ENCODE measurements around the gene TARBP1.

The TARBP1 gene, protein sequence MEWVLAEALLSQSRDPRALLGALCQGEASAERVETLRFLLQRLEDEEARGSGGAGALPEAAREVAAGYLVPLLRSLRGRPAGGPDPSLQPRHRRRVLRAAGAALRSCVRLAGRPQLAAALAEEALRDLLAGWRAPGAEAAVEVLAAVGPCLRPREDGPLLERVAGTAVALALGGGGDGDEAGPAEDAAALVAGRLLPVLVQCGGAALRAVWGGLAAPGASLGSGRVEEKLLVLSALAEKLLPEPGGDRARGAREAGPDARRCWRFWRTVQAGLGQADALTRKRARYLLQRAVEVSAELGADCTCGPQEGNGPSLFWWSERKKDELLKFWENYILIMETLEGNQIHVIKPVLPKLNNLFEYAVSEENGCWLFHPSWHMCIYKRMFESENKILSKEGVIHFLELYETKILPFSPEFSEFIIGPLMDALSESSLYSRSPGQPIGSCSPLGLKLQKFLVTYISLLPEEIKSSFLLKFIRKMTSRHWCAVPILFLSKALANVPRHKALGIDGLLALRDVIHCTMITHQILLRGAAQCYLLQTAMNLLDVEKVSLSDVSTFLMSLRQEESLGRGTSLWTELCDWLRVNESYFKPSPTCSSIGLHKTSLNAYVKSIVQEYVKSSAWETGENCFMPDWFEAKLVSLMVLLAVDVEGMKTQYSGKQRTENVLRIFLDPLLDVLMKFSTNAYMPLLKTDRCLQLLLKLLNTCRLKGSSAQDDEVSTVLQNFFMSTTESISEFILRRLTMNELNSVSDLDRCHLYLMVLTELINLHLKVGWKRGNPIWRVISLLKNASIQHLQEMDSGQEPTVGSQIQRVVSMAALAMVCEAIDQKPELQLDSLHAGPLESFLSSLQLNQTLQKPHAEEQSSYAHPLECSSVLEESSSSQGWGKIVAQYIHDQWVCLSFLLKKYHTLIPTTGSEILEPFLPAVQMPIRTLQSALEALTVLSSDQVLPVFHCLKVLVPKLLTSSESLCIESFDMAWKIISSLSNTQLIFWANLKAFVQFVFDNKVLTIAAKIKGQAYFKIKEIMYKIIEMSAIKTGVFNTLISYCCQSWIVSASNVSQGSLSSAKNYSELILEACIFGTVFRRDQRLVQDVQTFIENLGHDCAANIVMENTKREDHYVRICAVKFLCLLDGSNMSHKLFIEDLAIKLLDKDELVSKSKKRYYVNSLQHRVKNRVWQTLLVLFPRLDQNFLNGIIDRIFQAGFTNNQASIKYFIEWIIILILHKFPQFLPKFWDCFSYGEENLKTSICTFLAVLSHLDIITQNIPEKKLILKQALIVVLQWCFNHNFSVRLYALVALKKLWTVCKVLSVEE (N-terminal part only)

DNA sequence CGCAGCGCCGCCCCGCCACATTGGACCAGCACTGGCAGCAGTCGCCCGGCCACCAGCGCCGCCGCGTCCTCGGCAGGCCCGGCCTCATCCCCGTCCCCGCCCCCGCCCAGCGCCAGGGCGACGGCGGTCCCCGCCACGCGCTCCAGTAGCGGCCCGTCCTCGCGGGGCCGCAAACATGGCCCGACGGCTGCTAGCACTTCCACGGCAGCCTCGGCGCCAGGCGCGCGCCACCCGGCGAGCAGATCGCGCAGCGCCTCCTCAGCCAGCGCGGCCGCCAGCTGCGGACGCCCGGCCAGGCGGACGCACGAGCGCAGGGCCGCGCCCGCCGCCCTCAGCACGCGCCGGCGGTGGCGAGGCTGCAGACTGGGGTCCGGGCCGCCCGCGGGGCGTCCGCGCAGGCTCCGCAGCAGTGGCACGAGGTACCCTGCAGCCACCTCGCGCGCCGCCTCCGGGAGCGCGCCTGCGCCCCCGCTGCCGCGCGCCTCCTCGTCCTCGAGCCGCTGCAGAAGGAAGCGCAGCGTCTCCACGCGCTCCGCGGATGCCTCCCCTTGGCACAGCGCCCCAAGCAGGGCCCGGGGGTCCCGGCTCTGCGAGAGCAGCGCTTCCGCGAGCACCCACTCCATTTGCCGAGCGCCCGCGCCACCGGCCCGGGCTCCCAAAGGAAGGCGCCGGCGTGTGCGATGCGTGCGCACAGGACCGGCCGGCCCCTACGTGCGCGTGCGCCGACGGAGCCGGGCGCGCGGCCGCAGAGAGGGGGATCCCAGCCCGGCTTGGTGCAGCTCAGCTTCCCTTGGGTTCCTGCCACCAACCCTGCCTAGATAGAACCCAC is at the start of gene TARBP1:
Gene TARBP1, minus strand, starts transcription at position 699 of the 829 bp plus-strand sequence. Its CDS starts 76 bp downstream, at position 623.
- TF ChIP-seq, protein P1, sequence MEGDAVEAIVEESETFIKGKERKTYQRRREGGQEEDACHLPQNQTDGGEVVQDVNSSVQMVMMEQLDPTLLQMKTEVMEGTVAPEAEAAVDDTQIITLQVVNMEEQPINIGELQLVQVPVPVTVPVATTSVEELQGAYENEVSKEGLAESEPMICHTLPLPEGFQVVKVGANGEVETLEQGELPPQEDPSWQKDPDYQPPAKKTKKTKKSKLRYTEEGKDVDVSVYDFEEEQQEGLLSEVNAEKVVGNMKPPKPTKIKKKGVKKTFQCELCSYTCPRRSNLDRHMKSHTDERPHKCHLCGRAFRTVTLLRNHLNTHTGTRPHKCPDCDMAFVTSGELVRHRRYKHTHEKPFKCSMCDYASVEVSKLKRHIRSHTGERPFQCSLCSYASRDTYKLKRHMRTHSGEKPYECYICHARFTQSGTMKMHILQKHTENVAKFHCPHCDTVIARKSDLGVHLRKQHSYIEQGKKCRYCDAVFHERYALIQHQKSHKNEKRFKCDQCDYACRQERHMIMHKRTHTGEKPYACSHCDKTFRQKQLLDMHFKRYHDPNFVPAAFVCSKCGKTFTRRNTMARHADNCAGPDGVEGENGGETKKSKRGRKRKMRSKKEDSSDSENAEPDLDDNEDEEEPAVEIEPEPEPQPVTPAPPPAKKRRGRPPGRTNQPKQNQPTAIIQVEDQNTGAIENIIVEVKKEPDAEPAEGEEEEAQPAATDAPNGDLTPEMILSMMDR (IDR thresholded peaks at IDR 0.05; ENCODE audit: extremely low read depth, insufficient read depth, missing control alignments) = peak; percentile 50
- in situ Hi-C loops (cut with MboI; ENCODE audit: low pct_unique_long_range_greater_than_20kb, low sequenced_read_pairs, unreplicated experiment) = loop anchor here (25.0 kb wide), 1 partner anchor 284 kb away; no protein-coding TSS in a partner anchor
- DNase-seq (ENCODE audit: low spot score) = peak; percentile 89

DNA sequence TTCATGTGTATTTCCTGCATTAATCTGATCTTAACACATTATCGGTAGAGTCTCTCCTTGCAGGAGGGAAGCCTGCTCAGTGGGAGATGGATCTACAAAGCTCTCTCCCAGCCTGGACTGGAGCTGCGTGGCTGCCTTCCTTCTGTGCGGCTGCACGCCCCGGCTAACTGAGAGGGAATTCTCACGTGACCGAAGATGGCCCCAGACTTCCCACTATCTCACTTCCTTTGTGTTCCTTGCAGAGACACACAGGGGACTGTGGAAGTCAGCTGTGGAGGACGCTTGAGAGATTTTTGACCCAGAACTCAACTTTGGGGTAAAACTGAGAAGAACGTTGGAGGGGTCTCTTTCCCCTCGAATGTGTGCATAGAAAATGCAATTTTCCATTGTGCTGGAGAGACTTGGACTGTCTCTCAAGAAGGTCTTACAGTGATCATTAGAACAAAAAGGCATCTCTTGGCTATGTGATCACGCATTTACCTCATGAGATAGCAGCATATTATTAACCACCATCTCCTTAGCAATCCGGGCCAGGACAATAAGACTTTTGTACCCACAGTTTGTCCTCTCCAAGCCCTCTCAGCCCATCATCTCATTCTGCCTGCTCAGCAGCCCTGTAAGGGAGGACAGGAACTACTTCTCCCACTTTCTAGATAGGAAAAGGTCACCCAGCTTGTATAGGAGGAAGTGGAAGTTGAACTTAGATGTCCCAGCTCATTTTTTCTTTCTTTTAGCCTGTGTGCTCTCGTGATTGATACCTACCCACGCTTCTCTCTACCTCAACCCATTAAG is 49.3 kb upstream of the TARBP1 start:
- no peak for DNase-seq (ENCODE audit: low spot score)
- in situ Hi-C loops (cut with MboI; ENCODE audit: low pct_unique_long_range_greater_than_20kb, low sequenced_read_pairs, unreplicated experiment) = no loop called here
- TF ChIP-seq, protein P1 (IDR thresholded peaks at IDR 0.05; ENCODE audit: extremely low read depth, insufficient read depth, missing control alignments) = no peak

DNA sequence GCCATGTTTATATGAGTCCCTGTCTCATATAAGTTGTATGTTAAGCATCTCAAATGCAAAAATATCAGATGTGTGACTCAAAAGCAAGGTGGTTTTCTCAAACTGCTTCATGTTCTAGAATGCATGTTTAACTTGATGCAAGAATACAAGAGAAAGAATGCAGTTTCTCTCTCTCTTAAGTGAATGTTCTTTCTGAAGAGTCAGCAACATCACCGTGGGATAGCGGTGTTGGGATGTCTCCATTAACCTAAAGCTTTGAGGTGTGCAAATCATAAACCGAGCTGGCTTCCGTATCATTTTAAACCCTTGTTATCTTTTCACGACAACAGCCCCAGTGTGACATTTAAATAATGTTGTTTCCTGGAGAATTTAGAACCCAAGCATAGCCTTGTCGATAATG is 48.4 kb upstream of the TARBP1 start:
- no peak for DNase-seq (ENCODE audit: low spot score)
- in situ Hi-C loops (cut with MboI; ENCODE audit: low pct_unique_long_range_greater_than_20kb, low sequenced_read_pairs, unreplicated experiment) = no loop called here
- TF ChIP-seq, protein P1 (IDR thresholded peaks at IDR 0.05; ENCODE audit: extremely low read depth, insufficient read depth, missing control alignments) = no peak

DNA sequence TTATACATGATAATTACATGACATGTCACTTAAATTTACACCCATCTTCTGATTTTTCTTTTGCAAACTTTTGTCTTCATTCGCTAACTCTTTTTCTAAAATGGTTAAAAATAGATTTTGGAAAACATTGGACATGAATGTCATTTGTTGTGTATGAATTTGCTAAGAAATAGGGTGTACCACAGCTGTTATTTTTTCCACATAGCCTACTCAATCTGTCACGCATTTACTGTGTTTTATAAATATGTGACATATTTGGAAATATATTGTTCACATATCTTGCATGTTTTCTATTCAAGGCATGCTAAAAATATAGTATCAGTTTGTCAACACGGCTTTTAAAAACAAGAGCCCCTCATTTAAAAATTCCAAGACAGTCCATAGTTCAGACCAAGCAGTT is 47.9 kb upstream of the TARBP1 start:
- in situ Hi-C loops (cut with MboI; ENCODE audit: low pct_unique_long_range_greater_than_20kb, low sequenced_read_pairs, unreplicated experiment) = no loop called here
- no peak for DNase-seq (ENCODE audit: low spot score)
- TF ChIP-seq, protein P1 (IDR thresholded peaks at IDR 0.05; ENCODE audit: extremely low read depth, insufficient read depth, missing control alignments) = no peak

DNA sequence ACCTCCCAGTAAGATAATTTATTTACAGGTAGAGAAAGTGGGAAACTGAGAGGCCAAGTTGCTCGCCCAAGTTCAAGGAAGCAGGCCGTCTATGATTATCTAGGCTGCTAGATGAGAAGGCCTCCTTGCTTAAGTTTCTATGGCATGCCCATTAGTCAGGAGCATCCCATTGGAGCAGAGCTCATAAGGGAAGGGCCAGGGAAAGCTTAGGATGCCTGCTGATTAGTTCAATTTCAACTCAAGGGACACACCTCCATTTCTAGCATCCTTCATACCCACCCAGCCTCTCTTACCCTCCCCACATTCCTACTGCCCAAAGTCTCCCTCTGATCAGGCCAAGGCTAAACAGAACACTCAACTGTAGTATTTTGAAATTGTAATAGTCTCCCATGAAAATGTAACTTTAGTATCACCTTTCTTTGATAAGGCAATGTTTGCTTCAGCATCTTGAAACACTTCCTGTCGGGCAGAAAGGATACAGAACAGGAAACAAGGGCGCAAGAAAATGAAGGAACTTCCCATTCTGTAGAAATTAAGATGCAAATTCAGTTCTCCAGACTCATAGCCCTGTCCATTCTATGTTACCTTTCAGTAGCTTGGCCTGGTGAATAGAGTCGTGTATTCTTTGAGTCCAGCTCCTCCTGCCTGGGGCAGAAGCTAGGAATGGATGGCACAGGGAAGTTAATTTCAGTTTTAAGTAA is 46.3 kb upstream of the TARBP1 start:
- TF ChIP-seq, protein P1 (IDR thresholded peaks at IDR 0.05; ENCODE audit: extremely low read depth, insufficient read depth, missing control alignments) = no peak
- DNase-seq (ENCODE audit: low spot score) = no peak
- in situ Hi-C loops (cut with MboI; ENCODE audit: low pct_unique_long_range_greater_than_20kb, low sequenced_read_pairs, unreplicated experiment) = no loop called here
